ENCODE results near the gene KCNJ16.

The KCNJ16 gene

GRCh38 chr17:70158180-70158579 is 83.2 kb downstream of the KCNJ16 start:
- no peaks in the 10 kb centered on the region for H3K36me3 ChIP-seq (ENCODE audit: control insufficient read depth, low read length)
- no peaks in the 10 kb centered on the region for H3K79me2 ChIP-seq (ENCODE audit: control insufficient read depth, low read length)
- TF ChIP-seq EZH2phosphoT487 (IDR thresholded peaks at IDR 0.05; ENCODE audit: borderline replicate concordance, low read length) (no peak), CTCF (IDR thresholded peaks at IDR 0.05; ENCODE audit: low read depth, low read length, poor library complexity, severe bottlenecking) (no peak)
- no peak overlapping the region for H3K27ac ChIP-seq (ENCODE audit: low read depth, low read length)
- no peaks in the 10 kb centered on the region for H3F3A ChIP-seq (ENCODE audit: control insufficient read depth, insufficient read depth)
- H3K4me2 ChIP-seq (ENCODE audit: low read length) = no peak overlapping the region
- H3K4me3 ChIP-seq (ENCODE audit: low read length) = no peak overlapping the region
- H4K20me1 ChIP-seq (ENCODE audit: control insufficient read depth, insufficient read depth, low read depth, low read length) = no peaks in the 10 kb centered on the region
- H3K9me2 ChIP-seq (replicated peaks; ENCODE audit: control insufficient read depth, low read length) = no peaks in the 10 kb centered on the region
- no peaks in the 10 kb centered on the region for H3K9me3 ChIP-seq (ENCODE audit: control insufficient read depth, insufficient read depth, low read length)
- H3K27me3 ChIP-seq (ENCODE audit: control insufficient read depth, low read length) = no peaks in the 10 kb centered on the region; the same call in 1 of the 2 replicates
- no peaks in the 10 kb centered on the region for H3K4me1 ChIP-seq (ENCODE audit: control insufficient read depth, low read length)

GRCh38 chr17:70158591-70158990 is 83.6 kb downstream of the KCNJ16 start:
- Histone ChIP-seq H4K20me1 (ENCODE audit: control insufficient read depth, insufficient read depth, low read depth, low read length) (no peaks in the 10 kb centered on the region), H3K36me3 (ENCODE audit: control insufficient read depth, low read length) (no peaks in the 10 kb centered on the region), H3K9me3 (ENCODE audit: control insufficient read depth, insufficient read depth, low read length) (no peaks in the 10 kb centered on the region)

GRCh38 chr17:70159980-70160379 is 85.0 kb downstream of the KCNJ16 start:
- Histone ChIP-seq H3K4me2 (ENCODE audit: low read length) (no peak overlapping the region), H3K9me3 (ENCODE audit: control insufficient read depth, insufficient read depth, low read length) (no peaks in the 10 kb centered on the region), H3K79me2 (ENCODE audit: control insufficient read depth, low read length) (no peaks in the 10 kb centered on the region), H3K4me1 (ENCODE audit: control insufficient read depth, low read length) (0 out of 2 replicates have a peak, but pooled peaks cover 3% of the 10 kb centered on the region), H3K36me3 (ENCODE audit: control insufficient read depth, low read length) (no peaks in the 10 kb centered on the region), H3F3A (ENCODE audit: control insufficient read depth, insufficient read depth) (no peaks in the 10 kb centered on the region), H3K27me3 (ENCODE audit: control insufficient read depth, low read length) (no peaks in the 10 kb centered on the region; the same call in 1 of the 2 replicates), H3K27ac (ENCODE audit: low read depth, low read length) (no peak overlapping the region), H3K4me3 (ENCODE audit: low read length) (no peak overlapping the region), H4K20me1 (ENCODE audit: control insufficient read depth, insufficient read depth, low read depth, low read length) (no peaks in the 10 kb centered on the region), H3K9me2 (replicated peaks; ENCODE audit: control insufficient read depth, low read length) (no peaks in the 10 kb centered on the region)
- TF ChIP-seq EZH2phosphoT487 (IDR thresholded peaks at IDR 0.05; ENCODE audit: borderline replicate concordance, low read length) = no peak
- no peak for TF ChIP-seq CTCF (IDR thresholded peaks at IDR 0.05; ENCODE audit: low read depth, low read length, poor library complexity, severe bottlenecking)

More at GRCh38 chr17:70158591-70158990, 83.6 kb downstream of the KCNJ16 start:
- Histone ChIP-seq H3K4me3 (ENCODE audit: low read length) (no peak overlapping the region), H3K27ac (ENCODE audit: low read depth, low read length) (no peak overlapping the region), H3K9me2 (replicated peaks; ENCODE audit: control insufficient read depth, low read length) (no peaks in the 10 kb centered on the region), H3F3A (ENCODE audit: control insufficient read depth, insufficient read depth) (no peaks in the 10 kb centered on the region), H3K79me2 (ENCODE audit: control insufficient read depth, low read length) (no peaks in the 10 kb centered on the region), H3K4me1 (ENCODE audit: control insufficient read depth, low read length) (no peaks in the 10 kb centered on the region), H3K4me2 (ENCODE audit: low read length) (no peak overlapping the region), H3K27me3 (ENCODE audit: control insufficient read depth, low read length) (no peaks in the 10 kb centered on the region; the same call in 1 of the 2 replicates)
- TF ChIP-seq CTCF (IDR thresholded peaks at IDR 0.05; ENCODE audit: low read depth, low read length, poor library complexity, severe bottlenecking) = no peak
- no peak for TF ChIP-seq EZH2phosphoT487 (IDR thresholded peaks at IDR 0.05; ENCODE audit: borderline replicate concordance, low read length)
